ENCODE measurements around the gene NANS. TPM values are rescaled to one million over a fixed set of nuclear protein-coding genes. Genes with fewer than 3 reads are reported as not detected.

NANS gene
- total RNA-seq, 2 experiments from 2014 or later, result 56.9 to 63.7 TPM

DNA sequence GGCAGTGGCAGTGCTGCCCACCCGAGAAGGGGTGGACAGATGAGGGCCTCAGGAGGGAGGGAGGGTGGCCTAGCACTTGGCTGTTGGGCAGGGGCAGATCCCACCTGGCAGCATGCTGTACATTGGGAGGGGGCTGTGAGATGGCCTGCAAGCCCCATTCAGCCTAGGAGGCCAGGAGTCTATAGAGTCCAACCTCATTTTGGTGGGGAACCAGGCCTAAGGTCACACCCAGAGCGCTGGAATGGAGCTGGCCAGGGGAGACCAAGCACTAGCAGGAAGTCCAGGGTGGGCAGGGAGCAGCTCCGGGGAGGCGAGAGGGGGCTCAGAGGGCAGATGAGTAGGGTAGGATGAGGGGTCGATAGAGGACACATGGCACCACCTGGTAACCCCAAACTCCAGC, 39.6 kb downstream of the NANS start:
- Histone ChIP-seq H4K20me1 (ENCODE audit: insufficient read depth, low read length) (no peaks in the 10 kb centered on the region), H2AFZ (ENCODE audit: low read length) (no peak overlapping the region), H3K9me2 (ENCODE audit: insufficient read depth, low read length) (no peaks in the 10 kb centered on the region), H3K4me3 (ENCODE audit: low read depth, low read length, poor library complexity, severe bottlenecking) (no peak overlapping the region), H3K27ac (ENCODE audit: low read depth, low read length, poor library complexity, severe bottlenecking) (no peak overlapping the region), H3K4me2 (ENCODE audit: low read length) (no peak overlapping the region), H3K36me3 (ENCODE audit: insufficient read depth, low read length) (peaks cover 29% of the 10 kb centered on the region; the same call in 1 of the 2 replicates), H3K4me1 (ENCODE audit: insufficient read depth, low read length, poor library complexity, severe bottlenecking) (peaks cover 41% of the 10 kb centered on the region), H3K9me3 (ENCODE audit: low read length) (no peaks in the 10 kb centered on the region), H3K79me2 (ENCODE audit: insufficient read depth, low read depth, low read length) (peaks cover 10% of the 10 kb centered on the region; the same call in 1 of the 2 replicates)
- BruUV-seq (replicated peaks), result no TSS peak
- POLR2A ChIA-PET, result no interaction called here
- TF ChIP-seq, protein P1, sequence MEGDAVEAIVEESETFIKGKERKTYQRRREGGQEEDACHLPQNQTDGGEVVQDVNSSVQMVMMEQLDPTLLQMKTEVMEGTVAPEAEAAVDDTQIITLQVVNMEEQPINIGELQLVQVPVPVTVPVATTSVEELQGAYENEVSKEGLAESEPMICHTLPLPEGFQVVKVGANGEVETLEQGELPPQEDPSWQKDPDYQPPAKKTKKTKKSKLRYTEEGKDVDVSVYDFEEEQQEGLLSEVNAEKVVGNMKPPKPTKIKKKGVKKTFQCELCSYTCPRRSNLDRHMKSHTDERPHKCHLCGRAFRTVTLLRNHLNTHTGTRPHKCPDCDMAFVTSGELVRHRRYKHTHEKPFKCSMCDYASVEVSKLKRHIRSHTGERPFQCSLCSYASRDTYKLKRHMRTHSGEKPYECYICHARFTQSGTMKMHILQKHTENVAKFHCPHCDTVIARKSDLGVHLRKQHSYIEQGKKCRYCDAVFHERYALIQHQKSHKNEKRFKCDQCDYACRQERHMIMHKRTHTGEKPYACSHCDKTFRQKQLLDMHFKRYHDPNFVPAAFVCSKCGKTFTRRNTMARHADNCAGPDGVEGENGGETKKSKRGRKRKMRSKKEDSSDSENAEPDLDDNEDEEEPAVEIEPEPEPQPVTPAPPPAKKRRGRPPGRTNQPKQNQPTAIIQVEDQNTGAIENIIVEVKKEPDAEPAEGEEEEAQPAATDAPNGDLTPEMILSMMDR (conservative IDR thresholded peaks at IDR 0.05; ENCODE audit: low read length), result no peak
- TF ChIP-seq EZH2phosphoT487 (IDR thresholded peaks at IDR 0.05; ENCODE audit: borderline replicate concordance, low read depth, low read length), result no peak
- no peak for DNase-seq (ENCODE audit: low spot score)
- intact Hi-C loops (cut with micrococcal nuclease; ENCODE audit: unreplicated experiment), result no loop called here
- CTCF ChIA-PET (ENCODE audit: unreplicated experiment), result no interaction called here

DNA sequence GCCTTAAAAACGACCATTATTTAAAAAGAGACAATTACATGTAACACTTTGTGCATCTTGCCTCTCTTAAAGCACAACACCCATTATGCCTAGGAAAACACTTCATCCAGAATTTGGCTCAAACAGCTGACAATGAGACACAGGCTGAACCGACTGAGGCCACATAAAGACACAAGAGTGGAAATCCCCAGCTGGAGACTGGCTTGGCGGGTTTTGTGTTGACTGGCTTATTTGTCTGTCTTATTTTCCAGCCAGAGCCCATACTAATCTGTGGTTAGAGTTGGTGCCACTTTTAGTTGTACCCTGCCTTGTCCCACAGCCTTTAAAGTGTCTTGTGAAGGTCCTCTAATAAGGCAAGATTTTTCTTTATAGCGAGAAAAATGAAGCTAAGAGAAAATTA, 41.3 kb downstream of the NANS start:
- peaks cover 57% of the 10 kb centered on the region for H3K4me1 ChIP-seq (ENCODE audit: insufficient read depth, low read length, poor library complexity, severe bottlenecking)

DNA sequence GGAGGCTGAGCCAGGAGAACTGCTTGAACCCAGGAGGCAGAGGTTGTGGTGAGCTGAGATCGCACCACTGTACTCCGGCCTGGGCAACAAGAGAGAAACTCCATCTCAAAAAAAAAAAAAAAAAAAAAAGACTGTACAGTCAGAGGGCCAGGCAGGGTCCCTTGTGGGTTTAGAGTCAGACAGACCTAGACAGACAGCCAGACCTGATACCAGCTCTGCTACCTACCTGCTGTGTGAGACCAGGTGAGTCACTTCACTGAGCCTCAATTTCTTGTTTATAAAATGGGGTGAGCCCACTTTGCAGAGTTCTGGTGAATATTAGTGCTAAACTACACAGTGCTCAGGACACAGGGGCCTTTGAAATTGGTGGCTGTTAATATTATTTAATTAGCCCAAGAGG, 42.8 kb downstream of the NANS start:
- peak overlapping the region; percentile 95 for H3K27ac ChIP-seq (ENCODE audit: low read depth, low read length, poor library complexity, severe bottlenecking)
- ChIA-PET CTCF (ENCODE audit: unreplicated experiment) (no interaction called here), POLR2A (interaction anchor here (1.0 to 1.9 kb wide), 4 partner anchors 9 to 94 kb away, joined by 3 to 5 read pairs (median 4); no protein-coding TSS in a partner anchor)
- no peaks in the 10 kb centered on the region for H3K9me3 ChIP-seq (ENCODE audit: low read length)
- H3K79me2 ChIP-seq (ENCODE audit: insufficient read depth, low read depth, low read length), result peaks cover 21% of the 10 kb centered on the region; the same call in 1 of the 2 replicates
- H3K4me2 ChIP-seq (ENCODE audit: low read length), result peak overlapping the region; percentile 97
- H3K4me1 ChIP-seq (ENCODE audit: insufficient read depth, low read length, poor library complexity, severe bottlenecking), result peaks cover 72% of the 10 kb centered on the region
- no peak for TF ChIP-seq EZH2phosphoT487 (IDR thresholded peaks at IDR 0.05; ENCODE audit: borderline replicate concordance, low read depth, low read length)
- TF ChIP-seq, protein P1 (conservative IDR thresholded peaks at IDR 0.05; ENCODE audit: low read length), result no peak
- no peaks in the 10 kb centered on the region for H3K9me2 ChIP-seq (ENCODE audit: insufficient read depth, low read length)
- no peaks in the 10 kb centered on the region for H4K20me1 ChIP-seq (ENCODE audit: insufficient read depth, low read length)
- intact Hi-C loops (cut with micrococcal nuclease; ENCODE audit: unreplicated experiment), result loop anchor here (2.0 kb wide), 1 partner anchor 25 kb away; no protein-coding TSS in a partner anchor
- BruUV-seq (replicated peaks), result no TSS peak
- H3K36me3 ChIP-seq (ENCODE audit: insufficient read depth, low read length), result peaks cover 28% of the 10 kb centered on the region; the same call in 1 of the 2 replicates
- no peak for DNase-seq (ENCODE audit: low spot score)
- peak overlapping the region; percentile 46 for H3K4me3 ChIP-seq (ENCODE audit: low read depth, low read length, poor library complexity, severe bottlenecking)
- H2AFZ ChIP-seq (ENCODE audit: low read length), result peak overlapping the region; percentile 85; the same call in 1 of the 2 replicates

More for the DNA sequence above, 41.3 kb downstream of the NANS start:
- Histone ChIP-seq H2AFZ (ENCODE audit: low read length) (no peak overlapping the region), H3K9me3 (ENCODE audit: low read length) (no peaks in the 10 kb centered on the region), H3K4me2 (ENCODE audit: low read length) (peak overlapping the region; percentile 97), H3K79me2 (ENCODE audit: insufficient read depth, low read depth, low read length) (peaks cover 10% of the 10 kb centered on the region; the same call in 1 of the 2 replicates), H3K36me3 (ENCODE audit: insufficient read depth, low read length) (peaks cover 29% of the 10 kb centered on the region; the same call in 1 of the 2 replicates), H4K20me1 (ENCODE audit: insufficient read depth, low read length) (no peaks in the 10 kb centered on the region), H3K4me3 (ENCODE audit: low read depth, low read length, poor library complexity, severe bottlenecking) (no peak overlapping the region), H3K9me2 (ENCODE audit: insufficient read depth, low read length) (no peaks in the 10 kb centered on the region), H3K27ac (ENCODE audit: low read depth, low read length, poor library complexity, severe bottlenecking) (peak overlapping the region; percentile 95)
- intact Hi-C loops (cut with micrococcal nuclease; ENCODE audit: unreplicated experiment), result loop anchor here (2.0 kb wide), 1 partner anchor 23 kb away; no protein-coding TSS in a partner anchor
- POLR2A ChIA-PET, result interaction anchor here (0.6 to 1.9 kb wide), 10 partner anchors 8 to 159 kb away, joined by 3 to 14 read pairs (median 4); partner anchors contain the start of genes NANS and TRIM14
- CTCF ChIA-PET (ENCODE audit: unreplicated experiment), result interaction anchor here (1.7 kb wide), 1 partner anchor 12 kb away, joined by 4 read pairs; no protein-coding TSS in a partner anchor
- BruUV-seq (replicated peaks), result no TSS peak
- DNase-seq (ENCODE audit: low spot score), result peak; percentile 45
- no peak for TF ChIP-seq EZH2phosphoT487 (IDR thresholded peaks at IDR 0.05; ENCODE audit: borderline replicate concordance, low read depth, low read length)
